ENCODE results near the gene RAB11FIP4. TPM values are rescaled to one million over a fixed set of nuclear protein-coding genes. Genes with fewer than 3 reads are reported as not detected.

The RAB11FIP4 gene, protein sequence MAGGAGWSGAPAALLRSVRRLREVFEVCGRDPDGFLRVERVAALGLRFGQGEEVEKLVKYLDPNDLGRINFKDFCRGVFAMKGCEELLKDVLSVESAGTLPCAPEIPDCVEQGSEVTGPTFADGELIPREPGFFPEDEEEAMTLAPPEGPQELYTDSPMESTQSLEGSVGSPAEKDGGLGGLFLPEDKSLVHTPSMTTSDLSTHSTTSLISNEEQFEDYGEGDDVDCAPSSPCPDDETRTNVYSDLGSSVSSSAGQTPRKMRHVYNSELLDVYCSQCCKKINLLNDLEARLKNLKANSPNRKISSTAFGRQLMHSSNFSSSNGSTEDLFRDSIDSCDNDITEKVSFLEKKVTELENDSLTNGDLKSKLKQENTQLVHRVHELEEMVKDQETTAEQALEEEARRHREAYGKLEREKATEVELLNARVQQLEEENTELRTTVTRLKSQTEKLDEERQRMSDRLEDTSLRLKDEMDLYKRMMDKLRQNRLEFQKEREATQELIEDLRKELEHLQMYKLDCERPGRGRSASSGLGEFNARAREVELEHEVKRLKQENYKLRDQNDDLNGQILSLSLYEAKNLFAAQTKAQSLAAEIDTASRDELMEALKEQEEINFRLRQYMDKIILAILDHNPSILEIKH
- 10 to 100 TPM; 40.2 to 41.9 TPM for total RNA-seq

DNA sequence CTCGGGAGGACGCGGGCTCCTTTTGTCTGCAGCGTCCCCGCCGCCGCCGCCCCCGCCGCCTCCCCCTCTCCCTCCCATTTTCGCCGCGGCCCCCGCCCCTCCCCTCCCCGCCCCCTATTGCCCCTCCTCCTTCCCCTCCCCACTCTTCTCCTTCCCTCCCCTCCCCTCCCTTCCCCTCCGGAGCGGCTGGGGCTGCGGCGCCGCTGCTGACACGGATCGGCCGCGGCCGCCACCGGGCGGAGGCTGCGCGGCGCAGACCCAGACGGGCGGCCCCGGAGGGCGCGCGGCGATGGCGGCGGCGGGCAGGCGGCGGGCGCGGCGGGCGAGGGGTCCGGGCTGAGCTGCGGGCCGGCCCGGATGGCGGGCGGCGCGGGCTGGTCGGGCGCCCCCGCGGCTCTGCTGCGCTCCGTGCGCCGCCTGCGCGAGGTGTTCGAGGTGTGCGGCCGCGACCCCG lies at the start of gene RAB11FIP4:
RAB11FIP4 (plus strand) TSS at position 180 of the 454 bp plus-strand sequence; CDS start at position 358, 178 bp downstream.

Small RNA genes within 50 kb of the gene (microRNA-seq; reads per million reads assigned to microRNA genes)
- gene MIR193A (ENCODE audit: borderline microRNAs expressed, borderline replicate concordance), result 20.6 reads per million, percentile 53 among the genes with 10 or more reads in this experiment
- not detected for gene MIR365B (ENCODE audit: borderline microRNAs expressed, borderline replicate concordance)
- not detected for gene MIR4725 (ENCODE audit: borderline microRNAs expressed, borderline replicate concordance)

Other genes starting within 250 kb of the RAB11FIP4 start
- gene OMG, start 94.4 kb upstream of the RAB11FIP4 start, total RNA-seq, result under 1 TPM; 0.20 to 0.31 TPM
- gene EVI2B, start 77.6 kb upstream of the RAB11FIP4 start, total RNA-seq, result 100 to 1,000 TPM in 1 of 2 experiments, 10 to 100 TPM in 1; 97.7 to 102 TPM
- 100 to 1,000 TPM in 1 of 2 experiments, 10 to 100 TPM in 1; 99.5 to 103 TPM for gene EVI2A, start 70.1 kb upstream of the RAB11FIP4 start, total RNA-seq

All from activated naive CD4-positive, alpha-beta T cell treated with anti-CD3 and anti-CD28 coated beads, Interleukin-2, amount 10 ng/mL, durations not matched to agents 5 hours and 36 hours (primary cell).